AG04449 (cell line): ENCODE measurements around the gene IGF2BP1.

Experiments used
- CTCF ChIA-PET: fragments of 350-600 bp; formaldehyde crosslinking; extraction: SDS; loops from one replicate; lab custom pipeline; 2021; ENCODE audit warnings: antibody characterized with exemption; lab: Yijun Ruan, JAX
- POLR2A ChIA-PET: fragments of 400-600, 350-600 bp; formaldehyde crosslinking; extraction: SDS; loops from one replicate; lab custom pipeline; 2020; ENCODE audit warnings: antibody characterized with exemption, inconsistent platforms; lab: Yijun Ruan, JAX
- DNase-seq: peaks from one replicate; pipeline ENCODE4 v3.0.0-alpha.2; 2010; ENCODE audit warnings: low read depth, low spot score
- H3K4me3 ChIP-seq: 2 replicates; pipeline ENCODE4 v1.5.1; 2011; ENCODE audit warnings: low read depth, mild to moderate bottlenecking, control low read depth, low read length
- CTCF ChIP-seq: IDR thresholded peaks from one replicate; pipeline ENCODE4 v1.5.1; 2011; ENCODE audit warnings: mild to moderate bottlenecking, moderate library complexity, low read length, control low read depth, inconsistent platforms; ENCODE audit not compliant: insufficient read depth; ENCODE audit errors: missing control alignments

Gene IGF2BP1

GRCh38 chr17:48993951-48994350 lies 3.2 kb upstream of the IGF2BP1 start:
- H3K4me3 ChIP-seq, result no peak overlapping the region
- ChIA-PET CTCF (interaction anchor here (0.9 to 8.2 kb wide), 6 partner anchors 9 to 37 kb away, joined by 3 to 71 read pairs (median 4); no protein-coding TSS in a partner anchor), POLR2A (no interaction called here)
- no peak for DNase-seq
- no peak for TF ChIP-seq CTCF

- DNase-seq, result no peak
- no peak overlapping the region for H3K4me3 ChIP-seq
- CTCF ChIA-PET, result interaction anchor here (0.9 to 8.2 kb wide), 6 partner anchors 9 to 40 kb away, joined by 3 to 71 read pairs (median 4); no protein-coding TSS in a partner anchor
- POLR2A ChIA-PET, result no interaction called here
- TF ChIP-seq CTCF, result no peak
Observed at GRCh38 chr17:48994549-48995303, 2.5 kb upstream of the IGF2BP1 start.

GRCh38 chr17:48995304-48995973 lies 1.7 kb upstream of the IGF2BP1 start:
- no peak for TF ChIP-seq CTCF
- ChIA-PET POLR2A (interaction anchor here (0.6 kb wide), 1 partner anchor 151 kb away, joined by 3 read pairs; no protein-coding TSS in a partner anchor), CTCF (interaction anchor here (1.0 to 8.2 kb wide), 4 partner anchors 11 to 41 kb away, joined by 3 to 71 read pairs (median 4); no protein-coding TSS in a partner anchor)
- peak overlapping the region; percentile 91 for H3K4me3 ChIP-seq
- no peak for DNase-seq

- no peak for DNase-seq
- TF ChIP-seq CTCF, result no peak
- CTCF ChIA-PET, result interaction anchor here (1.0 to 8.2 kb wide), 6 partner anchors 12 to 112 kb away, joined by 3 to 71 read pairs (median 4); no protein-coding TSS in a partner anchor
- POLR2A ChIA-PET, result interaction anchor here (0.6 kb wide), 1 partner anchor 150 kb away, joined by 3 read pairs; no protein-coding TSS in a partner anchor
- H3K4me3 ChIP-seq, result peak overlapping the region; percentile 91
Observed at GRCh38 chr17:48995974-48996721, 1.0 kb upstream of the IGF2BP1 start.

- CTCF ChIA-PET, result interaction anchor here (1.0 to 8.2 kb wide), 6 partner anchors 12 to 112 kb away, joined by 3 to 71 read pairs (median 4); no protein-coding TSS in a partner anchor
- POLR2A ChIA-PET, result no interaction called here
- H3K4me3 ChIP-seq, result peak overlapping the region; percentile 91
- TF ChIP-seq CTCF, result no peak
- no peak for DNase-seq
Observed at GRCh38 chr17:48996722-48997102, 473 bp upstream of the IGF2BP1 start.
